ENCODE data around the gene TTLL10.
"Not testable (repeated sequence)": the region's sequence is repeated elsewhere in the genome, so short reads cannot be mapped to it uniquely, and the experiment has no call there.

Gene TTLL10

GRCh38 chr1:1141244-1141910, 32.3 kb upstream of the TTLL10 start:
- DNase-seq (ENCODE audit: low spot score) = no peak

GRCh38 chr1:1141911-1142250, 31.8 kb upstream of the TTLL10 start:
- DNase-seq (ENCODE audit: low spot score) = no peak

GRCh38 chr1:1142352-1142751, 31.3 kb upstream of the TTLL10 start:
- not testable (repeated sequence) for DNase-seq (ENCODE audit: low spot score)

GRCh38 chr1:1142844-1143243, 30.8 kb upstream of the TTLL10 start:
- DNase-seq (ENCODE audit: low spot score) = no peak

GRCh38 chr1:1143636-1144035, 30.0 kb upstream of the TTLL10 start:
- DNase-seq (ENCODE audit: low spot score) = no peak

- peak; percentile 31 for DNase-seq (ENCODE audit: low spot score)
Observed at GRCh38 chr1:1144122-1144842, 29.4 kb upstream of the TTLL10 start.

- no peak for DNase-seq (ENCODE audit: low spot score)
Observed at GRCh38 chr1:1144843-1145546, 28.7 kb upstream of the TTLL10 start.

- DNase-seq (ENCODE audit: low spot score) = no peak
Observed at GRCh38 chr1:1145547-1145914, 28.1 kb upstream of the TTLL10 start.

- no peak for DNase-seq (ENCODE audit: low spot score)
Observed at GRCh38 chr1:1146026-1146425, 27.7 kb upstream of the TTLL10 start.

- DNase-seq (ENCODE audit: low spot score) = no peak
Observed at GRCh38 chr1:1146596-1146995, 27.1 kb upstream of the TTLL10 start.

GRCh38 chr1:1148061-1148460, 25.6 kb upstream of the TTLL10 start:
- no peak for DNase-seq (ENCODE audit: low spot score)

- DNase-seq (ENCODE audit: low spot score) = no peak
Observed at GRCh38 chr1:1148569-1148968, 25.1 kb upstream of the TTLL10 start.

- DNase-seq (ENCODE audit: low spot score) = no peak
Observed at GRCh38 chr1:1149416-1149815, 24.3 kb upstream of the TTLL10 start.

GRCh38 chr1:1150100-1150499, 23.6 kb upstream of the TTLL10 start:
- DNase-seq (ENCODE audit: low spot score) = no peak

- DNase-seq (ENCODE audit: low spot score) = no peak
Observed at GRCh38 chr1:1151306-1151705, 22.4 kb upstream of the TTLL10 start.

- DNase-seq (ENCODE audit: low spot score) = not testable (repeated sequence)
Observed at GRCh38 chr1:1152431-1152830, 21.2 kb upstream of the TTLL10 start.

GRCh38 chr1:1153215-1153614, 20.5 kb upstream of the TTLL10 start:
- DNase-seq (ENCODE audit: low spot score) = not testable (repeated sequence)

GRCh38 chr1:1153874-1154273, 19.8 kb upstream of the TTLL10 start:
- DNase-seq (ENCODE audit: low spot score) = no peak

GRCh38 chr1:1155258-1155657, 18.4 kb upstream of the TTLL10 start:
- DNase-seq (ENCODE audit: low spot score) = no peak

GRCh38 chr1:1156140-1157032, 17.3 kb upstream of the TTLL10 start:
- DNase-seq (ENCODE audit: low spot score) = no peak

- peak; percentile 66 for DNase-seq (ENCODE audit: low spot score)
Observed at GRCh38 chr1:1157033-1157365, 16.7 kb upstream of the TTLL10 start.

- DNase-seq (ENCODE audit: low spot score) = peak; percentile 95
Observed at GRCh38 chr1:1157426-1157913, 16.2 kb upstream of the TTLL10 start.
